GM23338 (cell line): ENCODE data around the gene ARHGAP27. TPM values are rescaled to one million over a fixed set of nuclear protein-coding genes. Genes with fewer than 3 reads are reported as not detected.

ENCODE experiments used
- ATAC-seq: fragments of 200-7000 bp; cut with Tn5 transposase; 3 replicates; pipeline ENCODE4 v1.9.1; 2020
- DNase-seq: peaks from one replicate; pipeline ENCODE4 v3.0.0-alpha.2; 2015; ENCODE audit warnings: low spot score
- H2AFZ ChIP-seq: fragments of 200-600 bp; sonication (generic); 2 replicates; pipeline ENCODE4 v1.8.0; 2016; ENCODE audit warnings: antibody characterized with exemption, mild to moderate bottlenecking, moderate library complexity
- H3F3A ChIP-seq: fragments of 200-600 bp; sonication (generic); replicated peaks from 2 replicates; pipeline ENCODE4 v1.8.0; 2017; ENCODE audit warnings: antibody characterized with exemption, mixed run types, low read depth
- H3K27ac ChIP-seq: fragments of 200-600 bp; sonication (generic); 2 replicates; pipeline ENCODE4 v1.6.1; 2016; ENCODE audit warnings: low read depth
- H3K27me3 ChIP-seq: fragments of 200-600 bp; sonication (generic); 2 replicates; pipeline ENCODE4 v1.8.0; 2016; ENCODE audit warnings: mild to moderate bottlenecking, mixed run types, moderate library complexity; ENCODE audit not compliant: insufficient read depth
- H3K36me3 ChIP-seq: fragments of 200-600 bp; sonication (generic); 2 replicates; pipeline ENCODE4 v1.8.0; 2016; ENCODE audit warnings: mild to moderate bottlenecking; ENCODE audit not compliant: insufficient read depth
- H3K4me1 ChIP-seq: fragments of 200-600 bp; sonication (generic); 2 replicates; pipeline ENCODE4 v1.8.0; 2016; ENCODE audit warnings: mild to moderate bottlenecking, moderate library complexity; ENCODE audit not compliant: insufficient read depth
- H3K4me2 ChIP-seq: fragments of 200-600 bp; sonication (generic); 2 replicates; pipeline ENCODE4 v1.7.1; 2017; ENCODE audit warnings: mixed run types
- H3K4me3 ChIP-seq: fragments of 200-600 bp; sonication (generic); 2 replicates; pipeline ENCODE4 v1.6.1; 2016; ENCODE audit warnings: mixed run types
- H3K79me2 ChIP-seq: fragments of 200-600 bp; sonication (generic); replicated peaks from 2 replicates; pipeline ENCODE4 v1.8.0; 2017; ENCODE audit warnings: mild to moderate bottlenecking; ENCODE audit not compliant: insufficient read depth
- H3K9me2 ChIP-seq: fragments of 200-600 bp; sonication (generic); 2 replicates; pipeline ENCODE4 v1.8.0; 2017; ENCODE audit not compliant: insufficient read depth
- H4K20me1 ChIP-seq: fragments of 200-600 bp; sonication (generic); replicated peaks from 2 replicates; pipeline ENCODE4 v1.8.0; 2017; ENCODE audit warnings: mild to moderate bottlenecking; ENCODE audit not compliant: insufficient read depth
- H3K27ac Mint-ChIP-seq: 2 replicates; pipeline ENCODE4 v1.8.0; 2020; ENCODE audit warnings: inconsistent platforms, mild to moderate bottlenecking, moderate library complexity, mixed read lengths
- H3K27me3 Mint-ChIP-seq: 3 replicates; pipeline ENCODE4 v1.8.0; 2022; ENCODE audit warnings: low read depth, mild to moderate bottlenecking, moderate library complexity, mixed read lengths, inconsistent platforms; ENCODE audit not compliant: insufficient read depth, poor library complexity
- H3K36me3 Mint-ChIP-seq: 3 replicates; pipeline ENCODE4 v1.8.0; 2021; ENCODE audit warnings: low read depth, mild to moderate bottlenecking, inconsistent platforms, moderate library complexity, mixed read lengths
- H3K4me1 Mint-ChIP-seq: 3 replicates; pipeline ENCODE4 v1.8.0; 2020; ENCODE audit warnings: mild to moderate bottlenecking, inconsistent platforms, mixed read lengths
- H3K4me3 Mint-ChIP-seq: 3 replicates; pipeline ENCODE4 v1.8.0; 2021; ENCODE audit warnings: moderate library complexity, mild to moderate bottlenecking, inconsistent platforms, mixed read lengths
- H3K9me3 Mint-ChIP-seq: 3 replicates; pipeline ENCODE4 v1.8.0; 2020; ENCODE audit warnings: moderate library complexity, mild to moderate bottlenecking, inconsistent platforms, mixed read lengths
- CREB1 ChIP-seq: fragments of 250-450 bp; sonication (Bioruptor Pico); IDR thresholded peaks from 2 replicates; pipeline ENCODE4 v1.5.0; 2020; ENCODE audit warnings: low read depth, mild to moderate bottlenecking, moderate library complexity
- CTCF ChIP-seq, 2 experiments: fragments of 200-600 bp in 1 of 2; sonication (generic) in 1 of 2; conservative IDR thresholded peaks; 2 replicates each; pipeline versions ENCODE4 v1.5.1 to v1.6.1; 2016 to 2017; ENCODE audit warnings: antibody characterized with exemption in 2 of 2, low read depth in 2 of 2, mild to moderate bottlenecking in 2 of 2, moderate library complexity in 1 of 2
- EZH2phosphoT487 ChIP-seq: fragments of 200-600 bp; sonication (generic); IDR thresholded peaks from one replicate; pipeline ENCODE4 v1.8.1; 2018; ENCODE audit warnings: antibody characterized with exemption; ENCODE audit not compliant: unreplicated experiment
- POLR2AphosphoS5 ChIP-seq: IDR thresholded peaks from 2 replicates; pipeline ENCODE4 v1.6.1; 2016; ENCODE audit warnings: antibody characterized with exemption, low read depth
- polyA plus RNA-seq: library from polyadenylated mRNA; unstranded; fragments of >200 nt; fragmentation: Nextera tagmentation; extraction: Ambion mirVana; gene quantifications from 2 replicates; pipeline ENCODE4 v1.2.1, GENCODE V29; 2016
- total RNA-seq: library from RNA; depleted of rRNA; stranded (reverse); fragments of >200 nt; shearing (Covaris generic); gene quantifications from 2 replicates; pipeline ENCODE4 v1.2.3, GENCODE V29; 2014
- TF ChIP-seq, protein P1 (sequence below): fragments of 250-450 bp; sonication (Bioruptor Pico); IDR thresholded peaks from 2 replicates; pipeline ENCODE4 v1.5.0; 2020; ENCODE audit warnings: mild to moderate bottlenecking, moderate library complexity

Gene ARHGAP27
- total and polyA plus RNA-seq, 2 experiments from 2014 or later, result 5.9 to 17.7 TPM

- Histone ChIP-seq H3K4me2 (peak overlapping the region; percentile 69), H4K20me1 (no peaks in the 10 kb centered on the region), H3K27ac (no peak overlapping the region), H2AFZ (peak overlapping the region; percentile 74; the same call in 1 of the 2 replicates), H3K27me3 (no peaks in the 10 kb centered on the region), H3F3A (no peaks in the 10 kb centered on the region), H3K4me3 (peak overlapping the region; percentile 40; the same call in 1 of the 2 replicates), H3K4me1 (peaks cover 6% of the 10 kb centered on the region; the same call in 1 of the 2 replicates), H3K79me2 (no peaks in the 10 kb centered on the region), H3K9me2 (no peaks in the 10 kb centered on the region), H3K36me3 (no peaks in the 10 kb centered on the region)
- Mint-ChIP-seq H3K27ac (no peak overlapping the region), H3K36me3 (peaks cover 8% of the 10 kb centered on the region; the same call in 2 of the 3 replicates), H3K27me3 (peaks cover 21% of the 10 kb centered on the region), H3K4me1 (peaks cover 3% of the 10 kb centered on the region), H3K9me3 (no peaks in the 10 kb centered on the region), H3K4me3 (no peak overlapping the region; the same call in 2 of the 3 replicates)
- DNase-seq (no peak), ATAC-seq (peak; percentile 32)
- TF ChIP-seq CTCF (conservative IDR thresholded peaks at IDR 0.05; ENCODE audit: low read depth in 2 of 2) (peak; percentile 15 to 45; a peak in 2 of 4 replicates), EZH2phosphoT487 (no peak)
Measured at GRCh38 chr17:45395569-45396415, 36.9 kb downstream of the ARHGAP27 start.

DNA sequence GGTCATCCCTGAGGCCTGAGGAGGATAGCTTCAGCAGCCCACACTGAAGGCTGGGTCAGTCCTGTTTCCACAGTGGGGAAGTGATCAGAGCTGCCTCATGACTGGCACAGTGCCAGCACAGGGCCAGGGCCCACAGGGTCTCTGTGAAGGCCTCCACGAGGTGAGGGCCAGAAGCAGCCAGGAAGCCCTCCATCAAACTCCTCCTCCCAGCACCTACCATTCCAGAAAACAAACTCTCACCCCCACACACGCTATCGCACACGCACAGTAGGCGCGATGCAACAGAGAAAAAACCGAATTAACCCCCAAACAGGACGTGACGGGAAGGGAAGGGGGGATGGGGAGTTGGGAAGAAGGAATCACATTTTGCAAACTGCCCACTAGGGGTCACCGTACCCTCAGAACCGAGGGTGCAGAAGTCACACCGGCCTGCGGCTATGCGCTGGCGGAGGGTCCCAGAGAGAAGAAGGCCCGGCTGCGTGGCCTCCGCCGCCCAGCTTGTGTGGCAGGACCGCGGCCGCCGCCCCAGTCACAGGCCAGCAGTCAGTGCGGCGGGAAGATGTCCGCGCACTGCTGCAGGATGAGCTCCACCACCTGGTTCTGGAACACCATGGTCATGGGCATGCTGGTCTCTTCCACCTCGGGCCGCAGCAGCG is 37.6 kb downstream of the ARHGAP27 start:
- H3K9me2 ChIP-seq, result no peaks in the 10 kb centered on the region
- no peaks in the 10 kb centered on the region for H3K9me3 Mint-ChIP-seq
- H3K4me2 ChIP-seq, result peak overlapping the region; percentile 69
- H4K20me1 ChIP-seq, result no peaks in the 10 kb centered on the region
- no peaks in the 10 kb centered on the region for H3K79me2 ChIP-seq
- TF ChIP-seq CREB1 (CRISPR knock-in tag) (peak; percentile 79), POLR2AphosphoS5 (0 out of 2 replicates have a peak, but pooled peaks have one; percentile 24), CTCF (conservative IDR thresholded peaks at IDR 0.05; ENCODE audit: low read depth in 2 of 2) (peak; percentile 68 to 97)
- TF ChIP-seq, protein P1, sequence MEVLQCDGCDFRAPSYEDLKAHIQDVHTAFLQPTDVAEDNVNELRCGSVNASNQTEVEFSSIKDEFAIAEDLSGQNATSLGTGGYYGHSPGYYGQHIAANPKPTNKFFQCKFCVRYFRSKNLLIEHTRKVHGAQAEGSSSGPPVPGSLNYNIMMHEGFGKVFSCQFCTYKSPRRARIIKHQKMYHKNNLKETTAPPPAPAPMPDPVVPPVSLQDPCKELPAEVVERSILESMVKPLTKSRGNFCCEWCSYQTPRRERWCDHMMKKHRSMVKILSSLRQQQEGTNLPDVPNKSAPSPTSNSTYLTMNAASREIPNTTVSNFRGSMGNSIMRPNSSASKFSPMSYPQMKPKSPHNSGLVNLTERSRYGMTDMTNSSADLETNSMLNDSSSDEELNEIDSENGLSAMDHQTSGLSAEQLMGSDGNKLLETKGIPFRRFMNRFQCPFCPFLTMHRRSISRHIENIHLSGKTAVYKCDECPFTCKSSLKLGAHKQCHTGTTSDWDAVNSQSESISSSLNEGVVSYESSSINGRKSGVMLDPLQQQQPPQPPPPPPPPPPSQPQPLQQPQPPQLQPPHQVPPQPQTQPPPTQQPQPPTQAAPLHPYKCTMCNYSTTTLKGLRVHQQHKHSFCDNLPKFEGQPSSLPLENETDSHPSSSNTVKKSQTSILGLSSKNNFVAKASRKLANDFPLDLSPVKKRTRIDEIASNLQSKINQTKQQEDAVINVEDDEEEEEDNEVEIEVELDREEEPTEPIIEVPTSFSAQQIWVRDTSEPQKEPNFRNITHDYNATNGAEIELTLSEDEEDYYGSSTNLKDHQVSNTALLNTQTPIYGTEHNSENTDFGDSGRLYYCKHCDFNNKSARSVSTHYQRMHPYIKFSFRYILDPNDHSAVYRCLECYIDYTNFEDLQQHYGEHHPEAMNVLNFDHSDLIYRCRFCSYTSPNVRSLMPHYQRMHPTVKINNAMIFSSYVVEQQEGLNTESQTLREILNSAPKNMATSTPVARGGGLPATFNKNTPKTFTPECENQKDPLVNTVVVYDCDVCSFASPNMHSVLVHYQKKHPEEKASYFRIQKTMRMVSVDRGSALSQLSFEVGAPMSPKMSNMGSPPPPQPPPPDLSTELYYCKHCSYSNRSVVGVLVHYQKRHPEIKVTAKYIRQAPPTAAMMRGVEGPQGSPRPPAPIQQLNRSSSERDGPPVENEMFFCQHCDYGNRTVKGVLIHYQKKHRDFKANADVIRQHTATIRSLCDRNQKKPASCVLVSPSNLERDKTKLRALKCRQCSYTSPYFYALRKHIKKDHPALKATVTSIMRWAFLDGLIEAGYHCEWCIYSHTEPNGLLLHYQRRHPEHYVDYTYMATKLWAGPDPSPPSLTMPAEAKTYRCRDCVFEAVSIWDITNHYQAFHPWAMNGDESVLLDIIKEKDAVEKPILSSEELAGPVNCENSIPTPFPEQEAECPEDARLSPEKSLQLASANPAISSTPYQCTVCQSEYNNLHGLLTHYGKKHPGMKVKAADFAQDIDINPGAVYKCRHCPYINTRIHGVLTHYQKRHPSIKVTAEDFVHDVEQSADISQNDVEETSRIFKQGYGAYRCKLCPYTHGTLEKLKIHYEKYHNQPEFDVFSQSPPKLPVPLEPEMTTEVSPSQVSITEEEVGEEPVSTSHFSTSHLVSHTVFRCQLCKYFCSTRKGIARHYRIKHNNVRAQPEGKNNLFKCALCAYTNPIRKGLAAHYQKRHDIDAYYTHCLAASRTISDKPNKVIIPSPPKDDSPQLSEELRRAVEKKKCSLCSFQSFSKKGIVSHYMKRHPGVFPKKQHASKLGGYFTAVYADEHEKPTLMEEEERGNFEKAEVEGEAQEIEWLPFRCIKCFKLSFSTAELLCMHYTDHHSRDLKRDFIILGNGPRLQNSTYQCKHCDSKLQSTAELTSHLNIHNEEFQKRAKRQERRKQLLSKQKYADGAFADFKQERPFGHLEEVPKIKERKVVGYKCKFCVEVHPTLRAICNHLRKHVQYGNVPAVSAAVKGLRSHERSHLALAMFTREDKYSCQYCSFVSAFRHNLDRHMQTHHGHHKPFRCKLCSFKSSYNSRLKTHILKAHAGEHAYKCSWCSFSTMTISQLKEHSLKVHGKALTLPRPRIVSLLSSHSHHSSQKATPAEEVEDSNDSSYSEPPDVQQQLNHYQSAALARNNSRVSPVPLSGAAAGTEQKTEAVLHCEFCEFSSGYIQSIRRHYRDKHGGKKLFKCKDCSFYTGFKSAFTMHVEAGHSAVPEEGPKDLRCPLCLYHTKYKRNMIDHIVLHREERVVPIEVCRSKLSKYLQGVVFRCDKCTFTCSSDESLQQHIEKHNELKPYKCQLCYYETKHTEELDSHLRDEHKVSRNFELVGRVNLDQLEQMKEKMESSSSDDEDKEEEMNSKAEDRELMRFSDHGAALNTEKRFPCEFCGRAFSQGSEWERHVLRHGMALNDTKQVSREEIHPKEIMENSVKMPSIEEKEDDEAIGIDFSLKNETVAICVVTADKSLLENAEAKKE (CRISPR knock-in tag), result no peak
- H3K27me3 ChIP-seq, result no peaks in the 10 kb centered on the region
- H3K27ac ChIP-seq, result no peak overlapping the region
- DNase-seq (peak; percentile 97), ATAC-seq (peak; percentile 87)
- peaks cover 6% of the 10 kb centered on the region; the same call in 1 of the 2 replicates for H3K4me1 ChIP-seq
- H2AFZ ChIP-seq, result peak overlapping the region; percentile 89
- H3F3A ChIP-seq, result no peaks in the 10 kb centered on the region
- H3K36me3 Mint-ChIP-seq, result peaks cover 8% of the 10 kb centered on the region; the same call in 2 of the 3 replicates
- no peak overlapping the region for H3K27ac Mint-ChIP-seq
- H3K36me3 ChIP-seq, result no peaks in the 10 kb centered on the region
- peak overlapping the region; percentile 40; the same call in 2 of the 3 replicates for H3K4me3 Mint-ChIP-seq
- H3K4me1 Mint-ChIP-seq, result peaks cover 3% of the 10 kb centered on the region
- peaks cover 21% of the 10 kb centered on the region for H3K27me3 Mint-ChIP-seq
- peak overlapping the region; percentile 40; the same call in 1 of the 2 replicates for H3K4me3 ChIP-seq
